ENCODE data around the gene DLL4.

DLL4 gene

GRCh38 chr15:40929660-40930429 lies 705 bp downstream of the DLL4 start:
- no peak for DNase-seq (ENCODE audit: extremely low read depth, low read depth)
- TF ChIP-seq, protein P1, sequence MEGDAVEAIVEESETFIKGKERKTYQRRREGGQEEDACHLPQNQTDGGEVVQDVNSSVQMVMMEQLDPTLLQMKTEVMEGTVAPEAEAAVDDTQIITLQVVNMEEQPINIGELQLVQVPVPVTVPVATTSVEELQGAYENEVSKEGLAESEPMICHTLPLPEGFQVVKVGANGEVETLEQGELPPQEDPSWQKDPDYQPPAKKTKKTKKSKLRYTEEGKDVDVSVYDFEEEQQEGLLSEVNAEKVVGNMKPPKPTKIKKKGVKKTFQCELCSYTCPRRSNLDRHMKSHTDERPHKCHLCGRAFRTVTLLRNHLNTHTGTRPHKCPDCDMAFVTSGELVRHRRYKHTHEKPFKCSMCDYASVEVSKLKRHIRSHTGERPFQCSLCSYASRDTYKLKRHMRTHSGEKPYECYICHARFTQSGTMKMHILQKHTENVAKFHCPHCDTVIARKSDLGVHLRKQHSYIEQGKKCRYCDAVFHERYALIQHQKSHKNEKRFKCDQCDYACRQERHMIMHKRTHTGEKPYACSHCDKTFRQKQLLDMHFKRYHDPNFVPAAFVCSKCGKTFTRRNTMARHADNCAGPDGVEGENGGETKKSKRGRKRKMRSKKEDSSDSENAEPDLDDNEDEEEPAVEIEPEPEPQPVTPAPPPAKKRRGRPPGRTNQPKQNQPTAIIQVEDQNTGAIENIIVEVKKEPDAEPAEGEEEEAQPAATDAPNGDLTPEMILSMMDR (IDR thresholded peaks at IDR 0.05; ENCODE audit: low read depth, low read length), result no peak

DNA sequence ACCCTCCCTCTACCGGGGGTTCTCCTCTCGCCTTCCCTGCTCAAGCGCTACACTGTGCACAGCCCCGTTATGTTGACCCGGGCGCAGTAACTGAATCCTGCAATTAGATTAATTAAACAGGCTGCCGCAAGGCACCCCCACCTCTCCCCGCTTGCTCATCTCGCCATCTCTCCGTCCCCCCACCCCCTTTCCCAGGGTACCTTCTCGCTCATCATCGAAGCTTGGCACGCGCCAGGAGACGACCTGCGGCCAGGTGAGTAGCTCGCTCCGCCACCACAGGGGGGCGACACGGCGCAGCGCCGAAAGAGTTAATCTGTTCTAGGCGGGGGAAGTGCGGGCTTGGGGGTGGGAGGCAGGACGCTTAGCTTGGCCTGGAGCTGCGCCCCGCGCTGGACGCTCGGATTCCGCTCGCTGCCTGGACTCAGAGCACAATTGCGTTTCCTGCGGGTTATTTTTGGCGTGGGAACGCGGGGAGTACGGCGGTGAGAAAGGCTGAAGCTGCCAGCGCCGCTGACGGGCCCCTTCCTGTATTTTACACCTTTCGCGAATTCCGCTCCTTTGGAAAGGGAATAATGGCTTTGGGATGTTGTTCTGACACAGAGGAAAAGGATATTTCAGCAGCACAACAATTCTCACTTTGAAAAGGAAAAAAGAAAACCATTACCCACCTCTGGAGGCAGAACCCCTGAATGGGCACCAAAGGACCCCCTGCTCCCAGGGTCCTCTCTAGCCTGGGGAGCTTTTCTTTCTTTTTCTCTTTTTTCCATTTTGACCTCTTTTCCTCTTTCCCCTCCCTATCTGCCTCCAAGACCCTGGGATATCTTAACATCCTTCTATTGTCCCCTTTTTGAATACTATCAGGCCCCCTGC lies 1.5 kb downstream of the DLL4 start:
- TF ChIP-seq, protein P1 (IDR thresholded peaks at IDR 0.05; ENCODE audit: low read depth, low read length), result peak; percentile 41
- no peak for DNase-seq (ENCODE audit: extremely low read depth, low read depth)

GRCh38 chr15:40931300-40932142 lies 2.4 kb downstream of the DLL4 start:
- TF ChIP-seq, protein P1 (IDR thresholded peaks at IDR 0.05; ENCODE audit: low read depth, low read length), result no peak
- no peak for DNase-seq (ENCODE audit: extremely low read depth, low read depth)

DNA sequence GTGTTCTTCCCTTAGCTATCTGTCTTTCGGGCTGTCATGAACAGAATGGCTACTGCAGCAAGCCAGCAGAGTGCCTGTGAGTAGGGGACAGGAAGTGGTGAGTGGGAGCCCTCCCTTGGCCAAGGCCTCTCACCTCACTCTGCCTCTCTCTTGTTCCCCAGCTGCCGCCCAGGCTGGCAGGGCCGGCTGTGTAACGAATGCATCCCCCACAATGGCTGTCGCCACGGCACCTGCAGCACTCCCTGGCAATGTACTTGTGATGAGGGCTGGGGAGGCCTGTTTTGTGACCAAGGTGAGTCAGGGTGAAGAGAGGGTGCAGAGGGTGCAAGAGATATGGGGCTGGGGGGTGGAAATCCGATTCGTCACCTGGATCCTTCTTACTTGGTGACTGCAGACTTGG lies 3.0 kb downstream of the DLL4 start:
- TF ChIP-seq, protein P1 (IDR thresholded peaks at IDR 0.05; ENCODE audit: low read depth, low read length), result no peak
- DNase-seq (ENCODE audit: extremely low read depth, low read depth), result no peak

GRCh38 chr15:40932649-40933516 lies 3.7 kb downstream of the DLL4 start:
- DNase-seq (ENCODE audit: extremely low read depth, low read depth), result no peak
- TF ChIP-seq, protein P1 (IDR thresholded peaks at IDR 0.05; ENCODE audit: low read depth, low read length), result no peak

- TF ChIP-seq, protein P1 (IDR thresholded peaks at IDR 0.05; ENCODE audit: low read depth, low read length), result no peak
- DNase-seq (ENCODE audit: extremely low read depth, low read depth), result no peak
These were observed 4.4 kb downstream of the DLL4 start for GRCh38 chr15:40933517-40933902.

All from AG09319 (cell line).